Stimulated activated naive B cell treated with anti-CD40 and anti-IgM and Interleukin-4, amounts not matched to agents 10 μg/mL and 1 μg/mL and 100 μg/mL, for 72 hours (primary cell): Measurements from ENCODE around the gene TTC1.
"Not testable (repeated sequence)": the region's sequence is repeated elsewhere in the genome, so short reads cannot be mapped to it uniquely, and the experiment has no call there.

Experiments
- ATAC-seq, 2 donors: fragments of 150-1000 bp; cut with Tn5 transposase; replicated peaks; 2 replicates each; pipeline ENCODE4 v1.10.0; 2021; ENCODE audit warnings: moderate library complexity in 1 of 2
- DNase-seq: peaks from one replicate; pipeline ENCODE4 v3.0.0; 2021
- H3K27ac Mint-ChIP-seq: one replicate; pipeline ENCODE4 v1.8.0; 2022; ENCODE audit warnings: mild to moderate bottlenecking, mixed read lengths
- H3K27me3 Mint-ChIP-seq, 2 donors: one replicate each; pipeline ENCODE4 v1.8.0; 2022; ENCODE audit warnings: mixed read lengths in 2 of 2
- H3K36me3 Mint-ChIP-seq, 2 donors: one replicate each; pipeline ENCODE4 v1.8.0; 2022; ENCODE audit warnings: mixed read lengths in 2 of 2, mild to moderate bottlenecking in 1 of 2
- H3K4me1 Mint-ChIP-seq, 2 donors: one replicate each; pipeline ENCODE4 v1.8.0; 2022; ENCODE audit warnings: mixed read lengths in 2 of 2, mild to moderate bottlenecking in 1 of 2
- H3K4me3 Mint-ChIP-seq, 2 donors: one replicate each; pipeline ENCODE4 v1.8.0; 2022; ENCODE audit warnings: mild to moderate bottlenecking in 2 of 2, mixed read lengths in 2 of 2, moderate library complexity in 1 of 2
- H3K9me3 Mint-ChIP-seq, 2 donors: one replicate each; pipeline ENCODE4 v1.8.0; 2022; ENCODE audit warnings: mixed read lengths in 2 of 2, mild to moderate bottlenecking in 1 of 2

TTC1 gene

GRCh38 chr5:160040471-160040835 lies 31.5 kb downstream of the TTC1 start:
- ATAC-seq = no peak
- no peaks in the 10 kb centered on the region for H3K9me3 Mint-ChIP-seq
- DNase-seq = no peak
- peaks cover 28 to 47% of the 10 kb centered on the region in 2 donors for H3K36me3 Mint-ChIP-seq
- H3K4me3 Mint-ChIP-seq = no peak overlapping the region
- no peaks in the 10 kb centered on the region for H3K4me1 Mint-ChIP-seq
- no peaks in the 10 kb centered on the region for H3K27me3 Mint-ChIP-seq
- no peak overlapping the region for H3K27ac Mint-ChIP-seq

GRCh38 chr5:160042671-160043070 lies 33.7 kb downstream of the TTC1 start:
- Mint-ChIP-seq H3K9me3 (no peaks in the 10 kb centered on the region), H3K36me3 (peaks cover 26 to 47% of the 10 kb centered on the region in 2 donors), H3K4me3 (no peak overlapping the region), H3K27ac (no peak overlapping the region), H3K4me1 (no peaks in the 10 kb centered on the region), H3K27me3 (no peaks in the 10 kb centered on the region)
- DNase-seq (no peak), ATAC-seq (no peak)

GRCh38 chr5:160044391-160044804 lies 35.5 kb downstream of the TTC1 start:
- Mint-ChIP-seq H3K27ac (no peak overlapping the region), H3K36me3 (peaks cover 27 to 43% of the 10 kb centered on the region in 2 donors), H3K27me3 (no peaks in the 10 kb centered on the region), H3K4me1 (no peaks in the 10 kb centered on the region), H3K9me3 (no peaks in the 10 kb centered on the region), H3K4me3 (no peak overlapping the region)
- ATAC-seq (no peak), DNase-seq (no peak)

GRCh38 chr5:160044967-160045366 lies 36.0 kb downstream of the TTC1 start:
- ATAC-seq (no peak), DNase-seq (no peak)
- Mint-ChIP-seq H3K36me3 (peaks cover 27 to 47% of the 10 kb centered on the region in 2 donors), H3K4me3 (no peak overlapping the region), H3K27ac (no peak overlapping the region), H3K9me3 (no peaks in the 10 kb centered on the region), H3K27me3 (no peaks in the 10 kb centered on the region), H3K4me1 (no peaks in the 10 kb centered on the region)

GRCh38 chr5:160047423-160047822 lies 38.5 kb downstream of the TTC1 start:
- DNase-seq = no peak
- H3K9me3 Mint-ChIP-seq = no peaks in the 10 kb centered on the region
- H3K36me3 Mint-ChIP-seq = peaks cover 39 to 53% of the 10 kb centered on the region in 2 donors
- H3K27ac Mint-ChIP-seq = no peak overlapping the region
- H3K4me3 Mint-ChIP-seq = no peak overlapping the region
- no peaks in the 10 kb centered on the region for H3K27me3 Mint-ChIP-seq
- ATAC-seq = no peak
- no peaks in the 10 kb centered on the region for H3K4me1 Mint-ChIP-seq

GRCh38 chr5:160048131-160048530 lies 39.2 kb downstream of the TTC1 start:
- Mint-ChIP-seq H3K27ac (no peak overlapping the region), H3K9me3 (no peaks in the 10 kb centered on the region), H3K4me1 (peaks cover 0 to 6% of the 10 kb centered on the region in 2 donors), H3K27me3 (no peaks in the 10 kb centered on the region), H3K4me3 (no peak overlapping the region), H3K36me3 (peaks cover 43 to 53% of the 10 kb centered on the region in 2 donors)
- no peak for ATAC-seq
- no peak for DNase-seq

- Mint-ChIP-seq H3K27me3 (no peaks in the 10 kb centered on the region), H3K4me1 (peaks cover 0 to 6% of the 10 kb centered on the region in 2 donors), H3K9me3 (no peaks in the 10 kb centered on the region), H3K27ac (no peak overlapping the region), H3K4me3 (no peak overlapping the region), H3K36me3 (peaks cover 48 to 60% of the 10 kb centered on the region in 2 donors)
- DNase-seq (no peak), ATAC-seq (no peak)
Measured at GRCh38 chr5:160049099-160049498, 40.2 kb downstream of the TTC1 start.

- H3K9me3 Mint-ChIP-seq = no peaks in the 10 kb centered on the region
- H3K4me3 Mint-ChIP-seq = no peak overlapping the region
- DNase-seq (no peak), ATAC-seq (no peak)
- H3K27me3 Mint-ChIP-seq = no peaks in the 10 kb centered on the region
- peaks cover 63 to 82% of the 10 kb centered on the region in 2 donors for H3K36me3 Mint-ChIP-seq
- peaks cover 0 to 6% of the 10 kb centered on the region in 2 donors for H3K4me1 Mint-ChIP-seq
- no peak overlapping the region for H3K27ac Mint-ChIP-seq
Measured at GRCh38 chr5:160054047-160054446, 45.1 kb downstream of the TTC1 start.

GRCh38 chr5:160054831-160055230 lies 45.9 kb downstream of the TTC1 start:
- H3K4me1 Mint-ChIP-seq = peaks cover 0 to 6% of the 10 kb centered on the region in 2 donors
- H3K27me3 Mint-ChIP-seq = no peaks in the 10 kb centered on the region
- peaks cover 59 to 81% of the 10 kb centered on the region in 2 donors for H3K36me3 Mint-ChIP-seq
- no peaks in the 10 kb centered on the region for H3K9me3 Mint-ChIP-seq
- DNase-seq = no peak
- no peak overlapping the region for H3K4me3 Mint-ChIP-seq
- H3K27ac Mint-ChIP-seq = no peak overlapping the region
- ATAC-seq = no peak

- no peaks in the 10 kb centered on the region for H3K9me3 Mint-ChIP-seq
Measured at GRCh38 chr5:160057256-160057655, 48.3 kb downstream of the TTC1 start.

GRCh38 chr5:160060001-160060400 lies 51.1 kb downstream of the TTC1 start:
- no peaks in the 10 kb centered on the region for H3K9me3 Mint-ChIP-seq
- H3K27me3 Mint-ChIP-seq = no peaks in the 10 kb centered on the region
- no peak for ATAC-seq
- DNase-seq = no peak
- no peak overlapping the region for H3K4me3 Mint-ChIP-seq
- peaks cover 37 to 68% of the 10 kb centered on the region in 2 donors for H3K36me3 Mint-ChIP-seq
- peaks cover 0 to 4% of the 10 kb centered on the region in 2 donors for H3K4me1 Mint-ChIP-seq
- H3K27ac Mint-ChIP-seq = no peak overlapping the region

More at GRCh38 chr5:160057256-160057655, 48.3 kb downstream of the TTC1 start:
- Mint-ChIP-seq H3K27ac (no peak overlapping the region), H3K27me3 (no peaks in the 10 kb centered on the region), H3K4me1 (peaks cover 0 to 6% of the 10 kb centered on the region in 2 donors), H3K4me3 (no peak overlapping the region), H3K36me3 (peaks cover 54 to 80% of the 10 kb centered on the region in 2 donors)
- no peak for ATAC-seq
- no peak for DNase-seq

- DNase-seq (no peak), ATAC-seq (no peak)
- Mint-ChIP-seq H3K27ac (no peak overlapping the region), H3K4me1 (peaks cover 0 to 4% of the 10 kb centered on the region in 2 donors), H3K9me3 (no peaks in the 10 kb centered on the region), H3K27me3 (no peaks in the 10 kb centered on the region), H3K4me3 (no peak overlapping the region), H3K36me3 (peaks cover 33 to 59% of the 10 kb centered on the region in 2 donors)
Measured at GRCh38 chr5:160061770-160062169, 52.8 kb downstream of the TTC1 start.

- Mint-ChIP-seq H3K27ac (no peak overlapping the region), H3K4me3 (no peak overlapping the region), H3K36me3 (peaks cover 18 to 46% of the 10 kb centered on the region in 2 donors), H3K9me3 (no peaks in the 10 kb centered on the region), H3K4me1 (peaks cover 0 to 4% of the 10 kb centered on the region in 2 donors), H3K27me3 (no peaks in the 10 kb centered on the region)
- ATAC-seq = no peak
- no peak for DNase-seq
Measured at GRCh38 chr5:160064417-160064810, 55.5 kb downstream of the TTC1 start.

GRCh38 chr5:160064995-160065614 lies 56.2 kb downstream of the TTC1 start:
- Mint-ChIP-seq H3K4me3 (no peak overlapping the region), H3K4me1 (peaks cover 0 to 4% of the 10 kb centered on the region in 2 donors), H3K27ac (no peak overlapping the region), H3K9me3 (no peaks in the 10 kb centered on the region), H3K36me3 (peaks cover 19 to 40% of the 10 kb centered on the region in 2 donors), H3K27me3 (no peaks in the 10 kb centered on the region)
- no peak for ATAC-seq
- DNase-seq = no peak

- not testable (repeated sequence) for H3K4me1 Mint-ChIP-seq, ATAC-seq, H3K27me3 Mint-ChIP-seq, H3K9me3 Mint-ChIP-seq, DNase-seq, H3K27ac Mint-ChIP-seq, H3K4me3 Mint-ChIP-seq
- H3K36me3 Mint-ChIP-seq = peaks cover 10 to 29% of the 10 kb centered on the region in 2 donors
Measured at GRCh38 chr5:160069120-160069519, 60.2 kb downstream of the TTC1 start.
